Transverse colon (tissue), 4 donors: ENCODE results near the gene ROCK2. TPM values are rescaled to one million over a fixed set of nuclear protein-coding genes. Genes with fewer than 3 reads are reported as not detected.
A peak's percentile ranks its signal among the peaks of the same experiment; 100 is the strongest.

Experiments used
- DNase-seq: peaks from one replicate; pipeline ENCODE4 v3.0.0-alpha.2; 2019
- H3K27ac ChIP-seq, 4 donors: fragments of 200-600 bp; sonication (generic); 2 replicates each; pipeline ENCODE4 v1.5.1; 2016 to 2018; ENCODE audit warnings: inconsistent platforms in 4 of 4
- H3K27me3 ChIP-seq: fragments of 200-600 bp; sonication (generic); 2 replicates; pipeline ENCODE4 v1.5.1; 2017; ENCODE audit warnings: inconsistent platforms
- H3K36me3 ChIP-seq, 4 donors: fragments of 200-600 bp; sonication (generic); 2 replicates each; pipeline ENCODE4 v1.5.1; 2017 to 2019; ENCODE audit warnings: inconsistent platforms in 4 of 4
- H3K4me1 ChIP-seq, 4 donors: fragments of 200-600 bp; sonication (generic); 2 replicates each; pipeline ENCODE4 v1.5.1; 2017 to 2020; ENCODE audit warnings: inconsistent platforms in 4 of 4
- H3K4me3 ChIP-seq, 4 donors: fragments of 200-600 bp; sonication (generic); 1 replicate in 1 of 4; 2 replicates in 3 of 4; pipeline versions ENCODE4 v1.5.1 to v1.6.1; 2017 to 2019; ENCODE audit warnings: inconsistent platforms in 4 of 4
- H3K9me3 ChIP-seq, 2 donors: fragments of 200-600 bp; sonication (generic); 2 replicates each; pipeline ENCODE4 v1.5.1; 2017 to 2019; ENCODE audit warnings: inconsistent platforms in 2 of 2
- CTCF ChIP-seq, 5 experiments: fragments of 200-600 bp in 3 of 5; fragments of 450-650 bp in 2 of 5; sonication (generic) in 3 of 5; IDR thresholded peaks; 1 replicate in 2 of 5; 2 replicates in 3 of 5; pipeline ENCODE4 v1.5.1; 2016 to 2017; ENCODE audit warnings: antibody characterized with exemption in 5 of 5, inconsistent platforms in 3 of 5, mild to moderate bottlenecking in 2 of 5, moderate library complexity in 1 of 5
- EP300 ChIP-seq: sonication (generic); formaldehyde crosslinking; IDR thresholded peaks from one replicate; pipeline ENCODE4 v1.6.1; 2017; ENCODE audit warnings: antibody characterized with exemption, low read depth
- POLR2A ChIP-seq: fragments of 450-650 bp; IDR thresholded peaks from one replicate; pipeline ENCODE4 v1.6.1; 2016; ENCODE audit warnings: antibody characterized with exemption, mild to moderate bottlenecking, moderate library complexity
- POLR2AphosphoS5 ChIP-seq, 3 donors: sonication (generic); formaldehyde crosslinking; IDR thresholded peaks; one replicate each; pipeline ENCODE4 v1.6.1; 2016; ENCODE audit warnings: antibody characterized with exemption in 3 of 3
- WGBS, 2 donors: methylation state at CpG; one replicate each; pipeline ENCODE4 v1.1.5; 2018; ENCODE audit warnings: low coverage in 1 of 2; 5-methylcytosine and 5-hydroxymethylcytosine counted together
- in situ Hi-C, 4 donors: fragments of 200-750 bp; cut with MboI; loops; one replicate each; pipeline versions ENCODE4 v1.15.0 to v1.15.1; 2017; ENCODE audit warnings: low sequenced_read_pairs in 3 of 4, low pct_ligation_motif_present in 1 of 4, low pct_unique_long_range_greater_than_20kb in 1 of 4
- intact Hi-C: fragments of 100-400 bp; cut with DNase I; formaldehyde crosslinking; loops from one replicate; pipeline ENCODE4 v1.15.1; 2023; ENCODE audit warnings: low total_unique reads
- total RNA-seq, 4 donors: library from RNA; depleted of rRNA; stranded (reverse); fragments of >200 nt; gene quantifications; one replicate each; pipeline ENCODE4 v1.1.0, GENCODE V29; 2016

Gene ROCK2
- total RNA-seq, 4 donors from 2014 or later: 53.9 to 93.0 (median 74.7) TPM

- Histone ChIP-seq H3K27me3 (no peaks in the 10 kb centered on the region), H3K4me3 (no peak overlapping the region), H3K27ac (no peak overlapping the region), H3K36me3 (no peaks in the 10 kb centered on the region), H3K4me1 (peaks cover 3 to 13% (median 5%) of the 10 kb centered on the region in 4 donors), H3K9me3 (no peaks in the 10 kb centered on the region)
- no peak for DNase-seq
- TF ChIP-seq POLR2A: no peak
- TF ChIP-seq POLR2AphosphoS5 (IDR thresholded peaks at IDR 0.05): no peak
- no peak for TF ChIP-seq EP300
- no peak for TF ChIP-seq CTCF (IDR thresholded peaks at IDR 0.05)
- in situ Hi-C loops: no loop called here
- 83 to 85% methylated on average over 9 to 11 of the region's 11 CpGs for WGBS, 2 donors
- intact Hi-C loops: no loop called here
These were observed 11.0 kb upstream of the ROCK2 start for GRCh38 chr2:11355194-11356053.

- Histone ChIP-seq H3K9me3 (no peaks in the 10 kb centered on the region), H3K4me3 (no peak overlapping the region), H3K4me1 (peaks cover 3 to 13% (median 5%) of the 10 kb centered on the region in 4 donors), H3K36me3 (no peaks in the 10 kb centered on the region), H3K27ac (peak overlapping the region in 1 of 4 donors; percentile 3), H3K27me3 (no peaks in the 10 kb centered on the region)
- DNase-seq: no peak
- intact Hi-C loops (no loop called here), in situ Hi-C loops (no loop called here)
- WGBS, 2 donors: 63 to 79% methylated on average over 1 to 14 of the region's 14 CpGs
- TF ChIP-seq POLR2A: no peak
- TF ChIP-seq CTCF (IDR thresholded peaks at IDR 0.05): no peak
- TF ChIP-seq EP300: no peak
- TF ChIP-seq POLR2AphosphoS5 (IDR thresholded peaks at IDR 0.05): no peak
These were observed 10.1 kb upstream of the ROCK2 start for GRCh38 chr2:11354363-11355154.

- in situ Hi-C loops (no loop called here), intact Hi-C loops (no loop called here)
- Histone ChIP-seq H3K27me3 (no peaks in the 10 kb centered on the region), H3K4me3 (no peak overlapping the region), H3K4me1 (peaks cover 0 to 14% (median 6%) of the 10 kb centered on the region in 4 donors), H3K27ac (no peak overlapping the region), H3K36me3 (no peaks in the 10 kb centered on the region), H3K9me3 (no peaks in the 10 kb centered on the region)
- DNase-seq: no peak
- no peak for TF ChIP-seq EP300
- no peak for TF ChIP-seq POLR2A
- 82 to 94% methylated on average over 2 to 10 of the region's 10 CpGs for WGBS, 2 donors
These were observed 8.5 kb upstream of the ROCK2 start for GRCh38 chr2:11352781-11353537.

- Histone ChIP-seq H3K27me3 (no peaks in the 10 kb centered on the region), H3K9me3 (no peaks in the 10 kb centered on the region), H3K27ac (no peak overlapping the region), H3K4me3 (no peak overlapping the region), H3K4me1 (peaks cover 7 to 16% (median 9%) of the 10 kb centered on the region in 4 donors), H3K36me3 (no peaks in the 10 kb centered on the region)
- in situ Hi-C loops: loop anchor here in 1 of 4 donors (10.0 kb wide), 1 partner anchor 57 kb away; no protein-coding TSS in a partner anchor
- TF ChIP-seq POLR2AphosphoS5 (IDR thresholded peaks at IDR 0.05): no peak
- no peak for TF ChIP-seq EP300
- TF ChIP-seq POLR2A: no peak
- TF ChIP-seq CTCF (IDR thresholded peaks at IDR 0.05): no peak
- intact Hi-C loops: no loop called here
- DNase-seq: no peak
- WGBS, 2 donors: 69 to 75% methylated on average over 2 to 5 of the region's 5 CpGs
These were observed 3.8 kb upstream of the ROCK2 start for GRCh38 chr2:11348209-11348749.
